NCI-H1417 treated with DMSO at 0.1 percent for 48 hours (cell line): ENCODE measurements around the gene AOAH.

ENCODE experiments used
- DNase-seq: peaks from one replicate; lab custom pipeline; 2025; lab: John Stamatoyannopoulos, UW

Gene AOAH

DNA sequence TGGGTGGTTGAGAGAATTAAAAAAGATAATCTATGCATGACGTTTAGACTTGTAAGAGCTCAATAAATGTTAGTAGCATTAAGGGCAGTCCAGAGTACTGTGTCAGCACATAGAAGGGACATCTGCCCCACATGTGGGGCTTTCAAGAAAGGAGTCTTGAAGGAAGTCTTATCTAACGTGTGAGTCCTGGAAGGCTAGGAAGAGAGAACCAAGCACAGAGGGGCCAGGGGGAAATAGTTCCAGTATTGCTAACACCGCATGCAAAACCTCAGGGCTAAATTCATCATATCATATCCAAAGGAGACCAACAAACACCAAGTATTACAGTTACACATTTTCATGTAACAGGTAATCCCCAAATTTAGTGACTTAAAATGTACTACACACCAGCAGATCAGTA, 122.7 kb downstream of the AOAH start:
- no peak for DNase-seq

DNA sequence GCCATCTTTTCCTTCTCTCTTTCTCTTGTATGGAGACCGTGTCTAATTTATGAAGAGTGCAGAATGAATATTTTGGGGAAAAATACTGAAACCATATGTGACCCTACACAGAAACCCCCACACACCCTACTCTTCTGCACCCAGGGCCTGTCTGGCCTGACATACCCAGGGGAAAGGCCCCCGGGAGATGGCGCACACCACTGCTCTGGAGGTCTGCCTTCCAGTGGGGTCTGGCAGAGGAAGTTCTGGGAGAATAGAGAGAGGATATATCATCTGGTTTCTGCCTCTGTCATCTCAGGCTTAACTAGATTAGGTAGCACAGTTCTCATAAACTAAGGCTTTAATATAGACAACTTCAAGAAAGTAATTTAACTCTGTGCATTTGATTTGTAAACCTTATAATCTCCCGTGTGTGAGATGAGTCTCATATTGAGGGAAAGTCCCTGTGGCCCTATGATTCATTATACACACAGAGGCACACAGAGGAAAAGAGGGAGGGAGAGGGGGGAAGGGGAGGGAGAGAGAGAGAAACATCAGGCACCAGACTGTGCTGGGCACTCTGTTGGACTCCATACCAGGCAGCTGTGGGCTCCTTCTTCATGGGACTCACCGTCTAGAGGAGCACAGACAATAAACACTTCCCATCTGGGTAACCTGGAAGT, 123.3 kb downstream of the AOAH start:
- DNase-seq: no peak

- DNase-seq: no peak
Observed at GRCh38 chr7:36600314-36600682, 124.0 kb downstream of the AOAH start.

DNA sequence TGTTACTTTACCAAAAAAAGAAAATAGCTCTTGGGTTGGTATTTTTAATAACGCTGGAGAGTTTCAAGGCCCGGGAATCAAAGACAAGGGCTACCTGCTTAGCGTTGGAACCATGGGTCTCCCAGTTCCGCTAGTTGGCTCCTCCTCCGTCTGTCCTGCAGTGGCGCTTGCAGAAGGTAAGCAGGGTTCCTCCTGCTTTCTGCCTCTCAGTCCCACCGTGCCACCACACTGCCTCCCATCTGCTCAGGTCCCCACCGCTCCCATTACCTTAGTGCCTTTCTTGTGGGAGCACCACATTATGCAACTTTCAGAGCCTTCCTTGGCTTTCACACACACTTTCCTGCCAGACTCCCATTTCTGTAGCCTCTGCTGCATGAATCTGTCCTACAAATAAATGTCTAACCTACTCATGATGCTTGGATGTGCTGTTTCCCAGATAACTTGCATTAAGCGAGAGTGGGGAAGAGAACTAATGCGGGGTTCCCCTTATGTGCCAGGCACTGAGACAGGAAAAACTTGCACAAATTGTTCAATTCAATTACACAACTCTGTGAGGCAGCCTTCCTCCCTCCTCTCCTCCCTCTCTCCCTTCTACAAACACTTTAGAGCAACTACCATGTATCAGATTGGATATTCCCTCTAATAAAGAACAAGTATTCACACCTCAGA, 124.5 kb downstream of the AOAH start:
- DNase-seq: no peak

DNA sequence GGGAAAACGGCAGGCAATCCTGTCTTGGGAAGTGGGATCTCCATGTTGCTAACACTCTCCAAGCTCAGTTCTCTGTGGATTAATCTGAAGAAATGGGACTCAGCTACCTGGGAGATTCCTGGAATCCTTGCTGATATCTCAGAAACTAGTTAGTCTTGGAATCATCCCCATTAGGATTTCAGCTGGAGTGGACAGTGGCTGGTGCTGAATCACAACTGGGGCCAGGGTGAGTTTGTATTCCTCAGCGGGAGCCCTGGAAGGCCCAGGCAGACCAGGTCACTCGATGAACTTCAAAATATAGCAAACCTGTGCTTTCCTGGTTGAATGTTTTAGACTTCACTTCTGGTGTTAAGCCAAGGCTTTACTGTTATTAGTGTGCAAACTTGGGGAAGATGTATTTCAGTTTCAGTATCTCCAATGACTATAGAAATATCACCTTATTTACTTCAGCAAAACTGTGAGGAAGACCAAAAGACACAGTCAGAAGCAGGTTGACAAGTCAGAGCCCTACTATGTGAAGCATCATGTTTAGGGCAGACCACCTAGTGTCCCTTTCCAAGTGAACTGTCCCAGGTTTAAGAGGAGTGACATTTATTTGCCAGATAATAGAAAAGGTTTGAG, 126.1 kb downstream of the AOAH start:
- no peak for DNase-seq

DNA sequence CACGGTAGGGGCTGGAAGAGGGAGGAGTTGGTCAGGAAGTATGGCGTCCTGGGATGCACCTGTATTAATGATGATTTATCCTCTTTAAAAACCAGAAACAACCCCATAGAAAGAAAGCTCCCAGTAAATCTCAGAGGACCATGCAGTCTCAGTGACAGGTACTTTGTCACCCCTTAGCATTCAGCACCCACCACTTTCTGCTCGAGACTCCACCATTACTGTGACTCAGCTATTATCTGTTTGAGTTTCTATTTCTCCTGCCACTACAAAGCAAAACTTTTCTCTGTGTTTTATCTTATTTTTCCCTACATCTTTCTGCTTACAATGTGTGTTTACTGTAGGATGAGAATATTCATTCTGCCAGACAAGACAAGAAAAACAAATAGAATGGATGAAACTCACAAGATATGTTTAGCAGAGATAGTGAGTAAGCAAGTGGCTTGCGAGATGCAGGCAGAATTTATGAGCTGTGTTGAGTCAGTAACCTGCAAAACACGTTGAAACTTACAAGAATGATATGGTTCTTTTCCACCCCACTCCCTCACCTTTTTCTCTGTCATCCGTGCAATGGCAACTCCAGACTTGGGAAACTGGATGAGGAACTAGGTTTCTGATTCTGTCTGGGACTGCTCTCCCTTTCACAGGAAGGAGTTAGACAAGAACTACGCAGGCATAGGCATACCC, 127.1 kb downstream of the AOAH start:
- no peak for DNase-seq

- DNase-seq: no peak
Observed at GRCh38 chr7:36594445-36594844, 129.8 kb downstream of the AOAH start.

DNA sequence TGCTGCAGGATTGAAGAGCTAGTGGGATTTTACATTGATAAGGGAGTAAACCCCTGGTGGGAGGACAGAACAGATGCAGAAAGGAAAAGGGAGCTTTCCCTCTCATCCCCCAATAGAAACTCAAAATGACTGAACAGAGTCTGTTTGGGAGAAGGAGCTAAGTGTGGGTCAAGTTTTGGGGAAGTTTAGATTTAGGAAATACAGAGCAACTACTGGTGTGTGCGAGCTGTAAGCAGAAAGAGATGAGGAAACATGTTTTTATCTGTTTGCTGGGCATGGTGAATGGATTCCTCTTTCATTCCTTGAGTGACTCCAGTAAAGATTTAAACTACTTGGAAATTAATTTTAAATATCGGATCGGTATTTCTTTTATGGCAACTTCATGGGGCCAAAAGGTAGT, 132.7 kb downstream of the AOAH start:
- no peak for DNase-seq

GRCh38 chr7:36589391-36589790, 134.9 kb downstream of the AOAH start:
- no peak for DNase-seq

DNA sequence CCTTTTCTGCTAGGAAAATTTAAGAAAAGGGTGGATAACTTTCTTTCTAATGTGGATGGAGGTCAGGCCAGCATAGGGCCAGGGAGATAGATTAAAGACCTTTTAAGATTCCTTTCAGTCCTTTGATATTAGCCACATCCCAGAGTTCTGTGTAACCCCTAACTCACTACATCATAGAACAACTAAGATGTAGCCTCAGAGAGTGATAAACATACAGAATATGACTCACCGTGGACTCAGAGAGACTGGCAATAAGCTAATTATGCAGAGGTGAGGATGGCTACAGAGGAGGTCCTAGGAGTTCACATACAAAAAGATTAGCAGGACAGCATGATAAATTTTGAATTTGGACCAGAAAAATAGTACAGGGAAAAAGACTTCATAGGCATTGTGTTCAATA, 141.0 kb downstream of the AOAH start:
- no peak for DNase-seq

DNA sequence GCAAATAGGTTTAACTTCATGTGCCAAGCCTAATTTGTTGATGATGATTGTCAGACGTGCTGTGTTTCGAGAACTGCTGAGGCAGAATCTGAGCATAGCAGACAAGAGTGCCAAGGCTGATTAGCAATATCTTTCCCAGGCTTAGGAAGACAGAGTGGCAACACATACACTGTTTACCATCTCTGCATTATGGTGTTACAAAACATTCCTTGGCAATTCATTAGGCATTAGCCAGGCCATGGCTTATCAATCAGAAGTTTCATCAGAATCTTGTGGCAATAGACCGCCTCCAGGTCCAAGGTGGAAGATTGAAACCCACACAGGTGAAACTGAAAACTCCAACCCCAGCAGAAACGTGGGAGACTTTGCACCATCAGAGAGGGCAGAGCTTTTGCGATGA, 148.5 kb downstream of the AOAH start:
- no peak for DNase-seq

DNA sequence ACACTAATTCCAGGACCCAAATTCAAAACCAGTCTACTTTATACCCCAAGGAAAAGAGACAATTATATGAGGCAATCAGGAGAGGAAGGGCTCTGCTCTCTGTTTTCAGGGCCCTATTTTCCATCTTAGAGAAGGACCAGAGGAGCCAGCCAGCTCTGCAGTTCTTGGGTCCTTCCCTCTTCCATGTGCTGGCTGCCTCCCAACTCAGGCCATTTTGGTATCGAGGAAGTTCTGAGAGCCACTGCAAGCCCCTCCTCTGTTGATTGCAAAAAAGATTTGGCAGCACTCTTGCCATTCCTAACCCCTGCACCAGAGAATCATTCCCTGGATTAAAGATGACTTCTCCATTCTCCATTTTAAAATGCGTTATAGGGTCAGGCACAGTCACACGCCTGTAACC, 151.2 kb downstream of the AOAH start:
- no peak for DNase-seq

GRCh38 chr7:36571190-36571560, 153.1 kb downstream of the AOAH start:
- DNase-seq: no peak

- DNase-seq: no peak
Observed at GRCh38 chr7:36570528-36571189, 153.6 kb downstream of the AOAH start.

DNA sequence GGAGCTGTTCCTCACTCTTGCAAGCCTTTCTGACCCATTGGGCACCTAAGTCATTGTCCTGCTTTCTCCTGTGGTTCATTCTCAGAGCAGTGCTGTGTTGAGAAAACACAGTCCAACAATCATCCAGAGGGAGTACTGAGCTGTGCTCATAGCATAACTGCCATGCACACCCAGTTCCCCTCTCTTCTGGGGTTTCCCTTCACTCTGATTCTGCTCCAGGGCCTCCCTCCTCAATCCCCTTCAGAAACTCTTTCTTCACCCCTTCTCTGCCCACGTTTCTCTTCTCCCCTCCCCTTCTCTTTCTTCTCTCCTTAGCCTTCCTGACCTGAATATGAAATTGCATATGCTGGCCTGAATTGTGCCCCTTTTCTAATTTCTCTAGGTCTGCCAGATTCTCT, 155.8 kb downstream of the AOAH start:
- DNase-seq: no peak

GRCh38 chr7:36567699-36568451, 156.4 kb downstream of the AOAH start:
- no peak for DNase-seq

GRCh38 chr7:36565792-36566356, 158.4 kb downstream of the AOAH start:
- no peak for DNase-seq

DNA sequence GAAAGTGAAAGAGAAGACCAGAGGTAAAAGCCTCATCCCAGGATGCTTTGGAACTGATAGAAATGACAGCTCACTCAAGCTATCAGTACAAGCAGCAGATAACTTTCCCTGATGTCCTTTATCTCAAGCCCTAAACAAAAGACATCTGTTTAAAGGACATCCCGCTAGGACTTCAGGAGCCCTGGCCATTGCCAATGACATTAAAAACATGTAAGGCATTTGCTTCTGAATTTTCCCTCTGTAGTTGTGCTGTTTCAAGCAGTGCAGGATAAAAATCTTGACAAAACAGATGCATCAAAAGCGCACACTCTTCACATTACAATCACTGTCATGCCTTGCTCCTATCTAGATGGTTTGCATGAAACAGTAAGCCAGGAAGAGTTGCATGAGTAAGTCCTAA, 159.8 kb downstream of the AOAH start:
- no peak for DNase-seq

- DNase-seq: no peak
Observed at GRCh38 chr7:36563706-36564327, 160.5 kb downstream of the AOAH start.

GRCh38 chr7:36562121-36562520, 162.2 kb downstream of the AOAH start:
- no peak for DNase-seq

DNA sequence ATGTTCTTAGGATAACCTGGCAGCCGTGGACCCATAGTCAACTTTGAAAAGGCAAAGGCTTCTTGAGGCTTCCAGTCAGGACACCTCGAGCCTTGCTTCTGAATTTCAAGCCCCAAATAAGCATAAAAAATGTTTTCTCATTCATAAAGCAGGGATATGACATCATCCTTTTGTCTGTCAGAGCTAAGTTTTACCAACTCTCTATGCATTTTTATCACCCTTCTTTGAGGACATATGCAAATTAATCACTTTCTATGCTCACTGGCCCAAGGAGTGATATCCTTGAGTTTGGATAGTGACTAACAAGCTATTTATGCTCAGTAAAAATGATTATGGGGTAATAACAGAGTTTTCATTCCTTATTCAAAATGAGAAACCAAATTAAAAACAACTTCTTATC, 175.3 kb downstream of the AOAH start:
- DNase-seq: no peak
